ENCODE data around the gene NADSYN1. TPM values are rescaled to one million over a fixed set of nuclear protein-coding genes. Genes with fewer than 3 reads are reported as not detected.
"Not testable (repeated sequence)": the region's sequence is repeated elsewhere in the genome, so short reads cannot be mapped to it uniquely, and the experiment has no call there.

Gene NADSYN1
- total RNA-seq, 3 donors from 2014 or later (not counting 1 experiment from before 2014, with no cell fraction given), result 134 to 156 (median 150) TPM

- Mint-ChIP-seq H3K9me3 (no peaks in the 10 kb centered on the region), H3K27me3 (ENCODE audit: low read depth in 2 of 2) (peaks cover 7 to 9% of the 10 kb centered on the region in 2 donors), H3K36me3 (no peaks in the 10 kb centered on the region), H3K27ac (no peak overlapping the region), H3K4me1 (peaks cover 2 to 9% of the 10 kb centered on the region in 2 donors), H3K4me3 (no peak overlapping the region)
- 83% methylated on average over 4 of the region's 4 CpGs for WGBS (ENCODE audit: insufficient coverage)
- no peaks in the 10 kb centered on the region for H3K9me3 ChIP-seq (ENCODE audit: control insufficient read depth, insufficient read depth, low read length)
- no peak for DNase-seq
- H3K4me3 ChIP-seq (ENCODE audit: low read length), result no peak overlapping the region
- no peaks in the 10 kb centered on the region for H3K27me3 ChIP-seq (ENCODE audit: control insufficient read depth, insufficient read depth, low read length)
- no peak overlapping the region for H3K27ac ChIP-seq (ENCODE audit: low read length)
- ATAC-seq, result no peak
- intact Hi-C loops (cut with micrococcal nuclease), result no loop called here
- no peak for TF ChIP-seq CTCF (IDR thresholded peaks at IDR 0.05)
- H3K36me3 ChIP-seq (ENCODE audit: control insufficient read depth, insufficient read depth, low read length), result no peaks in the 10 kb centered on the region
- H3K4me1 ChIP-seq (ENCODE audit: control insufficient read depth, insufficient read depth, low read length), result no peaks in the 10 kb centered on the region
Observed at GRCh38 chr11:71538666-71538990, 85.6 kb downstream of the NADSYN1 start.

DNA sequence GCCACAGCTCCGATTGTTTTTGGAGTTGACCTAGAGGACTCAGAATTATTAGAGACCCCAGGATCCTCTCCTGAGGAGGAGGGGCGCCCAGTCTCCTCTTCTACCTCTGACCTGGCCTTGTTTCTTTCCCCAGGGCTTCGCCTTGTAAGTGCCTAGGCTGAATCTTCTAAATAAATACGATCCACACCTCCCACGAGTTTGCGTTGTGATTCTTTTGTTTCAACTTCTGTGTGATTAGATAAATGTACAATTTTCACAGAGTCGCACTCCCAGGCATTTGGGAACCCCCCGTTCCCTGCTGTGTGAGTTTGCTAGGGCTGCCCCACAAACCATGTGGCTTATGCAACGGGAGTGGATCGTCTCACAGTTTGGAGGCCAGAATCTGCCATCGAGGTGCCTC lies 86.0 kb downstream of the NADSYN1 start:
- Histone ChIP-seq H3K36me3 (ENCODE audit: control insufficient read depth, insufficient read depth, low read length) (no peaks in the 10 kb centered on the region), H3K27me3 (ENCODE audit: control insufficient read depth, insufficient read depth, low read length) (no peaks in the 10 kb centered on the region), H3K4me3 (ENCODE audit: low read length) (no peak overlapping the region), H3K27ac (ENCODE audit: low read length) (no peak overlapping the region), H3K4me1 (ENCODE audit: control insufficient read depth, insufficient read depth, low read length) (no peaks in the 10 kb centered on the region), H3K9me3 (ENCODE audit: control insufficient read depth, insufficient read depth, low read length) (no peaks in the 10 kb centered on the region)
- DNase-seq (no peak), ATAC-seq (no peak)
- H3K27ac Mint-ChIP-seq, result no peak overlapping the region
- intact Hi-C loops (cut with micrococcal nuclease), result no loop called here
- WGBS (ENCODE audit: insufficient coverage), result 93% methylated on average over 11 of the region's 11 CpGs
- TF ChIP-seq CTCF (IDR thresholded peaks at IDR 0.05), result no peak
- H3K9me3 Mint-ChIP-seq, result no peaks in the 10 kb centered on the region
- H3K27me3 Mint-ChIP-seq (ENCODE audit: low read depth in 2 of 2), result peaks cover 7 to 9% of the 10 kb centered on the region in 2 donors
- no peak overlapping the region for H3K4me3 Mint-ChIP-seq
- no peaks in the 10 kb centered on the region for H3K36me3 Mint-ChIP-seq
- peaks cover 6 to 13% of the 10 kb centered on the region in 2 donors for H3K4me1 Mint-ChIP-seq

GRCh38 chr11:71539971-71540370 lies 87.0 kb downstream of the NADSYN1 start:
- H3K27ac Mint-ChIP-seq; H3K27me3 ChIP-seq (ENCODE audit: control insufficient read depth, insufficient read depth, low read length); H3K4me3 Mint-ChIP-seq: not testable (repeated sequence)

DNA sequence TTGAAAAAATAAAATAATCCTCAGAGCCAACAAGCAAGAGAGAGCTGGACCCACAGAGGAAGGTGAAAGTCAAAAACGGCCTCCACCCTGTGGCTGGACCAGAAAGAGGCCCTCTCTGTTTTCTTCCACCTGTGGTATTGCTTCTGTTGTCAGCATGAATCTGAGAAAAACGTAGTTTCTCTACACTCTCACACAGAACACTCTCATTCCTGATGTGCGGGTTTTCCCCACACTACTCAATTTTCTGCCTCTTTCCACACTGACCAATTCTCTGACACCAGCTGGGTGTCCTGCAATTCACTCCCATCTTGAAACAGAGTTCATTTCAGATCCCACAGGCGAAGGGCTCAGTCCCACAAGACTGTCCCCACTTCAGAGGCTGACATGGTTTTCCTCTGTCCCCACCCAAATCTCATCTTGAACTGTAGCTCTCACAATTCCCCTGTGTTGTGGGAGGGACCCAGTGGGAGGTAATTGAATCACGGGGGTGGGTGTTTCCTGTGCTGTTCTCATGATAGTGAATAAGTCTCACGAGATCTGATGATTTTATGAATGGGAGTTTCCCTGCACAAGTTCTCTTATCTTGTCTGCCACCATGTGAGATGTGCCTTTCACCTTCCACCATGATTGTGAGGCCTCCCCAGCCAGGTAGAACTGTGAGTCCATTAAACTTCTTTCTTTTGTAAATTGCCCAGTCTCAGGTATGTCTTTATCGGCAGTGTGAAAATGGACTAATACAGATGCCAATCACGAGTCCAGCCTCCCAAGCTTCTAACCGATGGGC lies 87.7 kb downstream of the NADSYN1 start:
- ATAC-seq; H3K27me3 Mint-ChIP-seq (ENCODE audit: low read depth in 2 of 2); H3K4me3 ChIP-seq (ENCODE audit: low read length); H3K27me3 ChIP-seq (ENCODE audit: control insufficient read depth, insufficient read depth, low read length); DNase-seq; H3K9me3 Mint-ChIP-seq; H3K4me3 Mint-ChIP-seq; H3K27ac ChIP-seq (ENCODE audit: low read length); H3K4me1 ChIP-seq (ENCODE audit: control insufficient read depth, insufficient read depth, low read length); H3K9me3 ChIP-seq (ENCODE audit: control insufficient read depth, insufficient read depth, low read length); H3K27ac Mint-ChIP-seq; intact Hi-C loops (cut with micrococcal nuclease); H3K36me3 Mint-ChIP-seq; H3K36me3 ChIP-seq (ENCODE audit: control insufficient read depth, insufficient read depth, low read length): not testable (repeated sequence)
- WGBS (ENCODE audit: insufficient coverage), result 83% methylated on average over 9 of the region's 9 CpGs
- peaks cover 7 to 17% of the 10 kb centered on the region in 2 donors for H3K4me1 Mint-ChIP-seq

More at GRCh38 chr11:71539971-71540370, 87.0 kb downstream of the NADSYN1 start:
- H3K4me3 ChIP-seq (ENCODE audit: low read length); ATAC-seq; H3K9me3 ChIP-seq (ENCODE audit: control insufficient read depth, insufficient read depth, low read length); H3K27ac ChIP-seq (ENCODE audit: low read length); H3K36me3 ChIP-seq (ENCODE audit: control insufficient read depth, insufficient read depth, low read length); H3K27me3 Mint-ChIP-seq (ENCODE audit: low read depth in 2 of 2); H3K4me1 ChIP-seq (ENCODE audit: control insufficient read depth, insufficient read depth, low read length); H3K9me3 Mint-ChIP-seq; intact Hi-C loops (cut with micrococcal nuclease); H3K36me3 Mint-ChIP-seq; DNase-seq: not testable (repeated sequence)
- 78% methylated on average over 10 of the region's 11 CpGs for WGBS (ENCODE audit: insufficient coverage)
- H3K4me1 Mint-ChIP-seq, result peaks cover 7 to 17% of the 10 kb centered on the region in 2 donors

All from natural killer cell (primary cell).